Nephron progenitor cell (in vitro differentiated cells): Measurements from ENCODE around the gene DNASE2B.

Experiments
- DNase-seq: peaks from one replicate; pipeline ENCODE4 v3.0.0; 2021
- H3K27ac Mint-ChIP-seq: 2 replicates; pipeline ENCODE4 v1.8.0; 2021; ENCODE audit warnings: mild to moderate bottlenecking, moderate library complexity, mixed read lengths
- H3K27me3 Mint-ChIP-seq: 2 replicates; pipeline ENCODE4 v1.8.0; 2021; ENCODE audit warnings: mild to moderate bottlenecking, low read depth, mixed read lengths; ENCODE audit not compliant: poor library complexity
- H3K36me3 Mint-ChIP-seq: 2 replicates; pipeline ENCODE4 v1.8.0; 2021; ENCODE audit warnings: low read depth, mixed read lengths
- H3K4me1 Mint-ChIP-seq: 2 replicates; pipeline ENCODE4 v1.8.0; 2021; ENCODE audit warnings: mixed read lengths
- H3K4me3 Mint-ChIP-seq: 2 replicates; pipeline ENCODE4 v1.8.0; 2021; ENCODE audit warnings: mild to moderate bottlenecking, moderate library complexity, mixed read lengths
- H3K9me3 Mint-ChIP-seq: 2 replicates; pipeline ENCODE4 v1.8.0; 2021; ENCODE audit warnings: mild to moderate bottlenecking, moderate library complexity, mixed read lengths
- TF ChIP-seq, protein P1 (sequence below): fragments of 200-600 bp; sonication (generic); IDR thresholded peaks from 2 replicates; pipeline ENCODE4 v1.5.0; 2021; ENCODE audit warnings: antibody characterized with exemption

Gene DNASE2B

DNA sequence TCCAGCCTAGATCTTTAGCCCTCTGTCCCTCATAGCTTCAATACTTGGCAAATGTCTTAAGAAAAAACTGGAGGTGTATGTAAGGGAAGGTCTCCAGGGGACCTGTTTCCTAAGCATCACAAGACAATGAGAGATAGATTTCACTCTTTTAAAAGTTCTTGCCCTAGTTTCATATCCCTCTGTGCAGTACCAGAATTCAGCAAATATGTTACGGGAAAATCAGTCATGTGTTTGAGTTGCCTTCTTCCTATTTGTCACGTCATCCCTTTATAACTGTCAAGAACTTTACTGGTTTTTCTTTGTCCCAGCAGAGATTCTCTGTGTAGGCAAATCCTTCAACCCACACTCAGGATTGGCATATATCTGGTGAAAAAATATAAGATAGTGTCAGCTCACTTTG is 32.3 kb downstream of the DNASE2B start:
- Mint-ChIP-seq H3K36me3 (peaks cover 16% of the 10 kb centered on the region), H3K4me1 (peaks cover 23% of the 10 kb centered on the region), H3K4me3 (no peak overlapping the region), H3K27me3 (peaks cover 4% of the 10 kb centered on the region), H3K27ac (no peak overlapping the region), H3K9me3 (peaks cover 19% of the 10 kb centered on the region)
- DNase-seq = no peak
- TF ChIP-seq, protein P1, sequence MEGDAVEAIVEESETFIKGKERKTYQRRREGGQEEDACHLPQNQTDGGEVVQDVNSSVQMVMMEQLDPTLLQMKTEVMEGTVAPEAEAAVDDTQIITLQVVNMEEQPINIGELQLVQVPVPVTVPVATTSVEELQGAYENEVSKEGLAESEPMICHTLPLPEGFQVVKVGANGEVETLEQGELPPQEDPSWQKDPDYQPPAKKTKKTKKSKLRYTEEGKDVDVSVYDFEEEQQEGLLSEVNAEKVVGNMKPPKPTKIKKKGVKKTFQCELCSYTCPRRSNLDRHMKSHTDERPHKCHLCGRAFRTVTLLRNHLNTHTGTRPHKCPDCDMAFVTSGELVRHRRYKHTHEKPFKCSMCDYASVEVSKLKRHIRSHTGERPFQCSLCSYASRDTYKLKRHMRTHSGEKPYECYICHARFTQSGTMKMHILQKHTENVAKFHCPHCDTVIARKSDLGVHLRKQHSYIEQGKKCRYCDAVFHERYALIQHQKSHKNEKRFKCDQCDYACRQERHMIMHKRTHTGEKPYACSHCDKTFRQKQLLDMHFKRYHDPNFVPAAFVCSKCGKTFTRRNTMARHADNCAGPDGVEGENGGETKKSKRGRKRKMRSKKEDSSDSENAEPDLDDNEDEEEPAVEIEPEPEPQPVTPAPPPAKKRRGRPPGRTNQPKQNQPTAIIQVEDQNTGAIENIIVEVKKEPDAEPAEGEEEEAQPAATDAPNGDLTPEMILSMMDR = no peak

DNA sequence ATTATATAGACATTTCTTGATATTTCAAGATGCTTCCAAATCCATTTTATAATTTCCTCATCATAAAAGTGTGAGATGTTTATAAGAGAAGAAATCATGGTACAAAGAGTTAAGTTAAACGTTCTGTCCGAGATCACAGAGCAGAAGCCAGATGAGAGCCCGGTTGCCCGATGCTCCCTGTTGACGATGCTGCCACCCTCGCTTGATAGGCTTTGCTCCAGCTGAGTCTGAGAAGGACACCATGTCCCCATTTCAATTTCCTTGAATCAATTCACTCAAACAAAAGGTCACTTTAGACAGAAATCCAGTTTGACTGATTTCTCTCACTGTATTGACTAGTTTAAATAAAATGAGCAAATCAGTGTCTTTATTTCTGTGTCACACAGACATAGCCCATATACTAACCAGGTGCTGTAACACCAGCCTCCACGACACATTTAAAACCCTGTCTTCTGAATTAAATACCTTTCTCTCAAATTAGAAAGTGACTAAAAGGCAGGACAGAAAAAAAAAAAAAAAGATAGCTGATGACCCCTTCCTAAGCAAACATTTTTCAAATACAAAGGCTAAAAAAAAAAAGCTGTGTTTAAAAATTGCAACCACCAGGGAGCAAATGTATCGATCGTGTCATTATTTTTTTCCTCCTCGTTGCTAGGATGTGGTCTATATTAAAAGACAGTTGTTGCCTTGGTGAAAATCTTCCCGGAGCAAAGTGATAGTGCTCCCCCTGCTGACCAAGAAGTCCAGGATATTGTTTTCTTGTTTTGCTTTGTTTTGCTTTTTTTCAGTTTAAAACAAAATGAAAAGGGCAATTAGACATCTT is 35.2 kb downstream of the DNASE2B start:
- Mint-ChIP-seq H3K27me3 (no peaks in the 10 kb centered on the region), H3K4me3 (peak overlapping the region; percentile 41), H3K27ac (no peak overlapping the region), H3K36me3 (peaks cover 16% of the 10 kb centered on the region), H3K9me3 (peaks cover 19% of the 10 kb centered on the region), H3K4me1 (peaks cover 26% of the 10 kb centered on the region)
- TF ChIP-seq, protein P1 = peak; percentile 69
- peak; percentile 45 for DNase-seq

DNA sequence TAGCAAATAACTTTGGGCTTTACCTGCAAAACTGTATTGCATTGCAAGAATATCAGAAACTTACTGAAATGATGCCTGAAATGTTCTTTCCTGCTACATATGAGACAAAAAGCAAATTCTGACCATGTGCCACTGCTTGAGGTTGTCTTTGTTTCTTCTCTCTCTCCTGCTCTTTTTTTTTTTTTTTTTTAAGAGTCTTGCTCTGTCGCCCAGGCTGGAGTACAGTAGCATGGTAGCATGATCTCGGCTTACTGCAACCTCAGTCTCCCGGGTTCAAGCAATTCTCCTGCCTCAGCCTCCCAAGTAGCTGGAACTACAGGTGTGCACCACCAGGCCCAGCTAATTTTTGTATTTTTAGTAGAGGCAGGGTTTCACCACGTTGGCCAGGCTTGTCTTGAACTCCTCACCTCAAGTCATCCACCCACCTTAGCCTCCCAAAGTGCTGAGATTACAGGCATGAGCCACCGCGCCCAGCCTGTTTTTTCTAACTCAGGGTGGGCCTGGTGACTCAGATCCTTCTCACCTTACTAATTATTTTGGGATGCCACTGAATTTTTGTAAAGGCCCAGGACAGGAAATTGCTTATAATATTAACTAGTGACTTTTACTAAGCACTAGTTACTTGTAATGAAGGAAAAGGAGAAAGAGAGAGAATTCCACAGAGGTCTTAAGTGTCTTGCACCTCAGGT is 35.9 kb downstream of the DNASE2B start:
- TF ChIP-seq, protein P1 = no peak
- H3K27ac Mint-ChIP-seq = no peak overlapping the region

DNA sequence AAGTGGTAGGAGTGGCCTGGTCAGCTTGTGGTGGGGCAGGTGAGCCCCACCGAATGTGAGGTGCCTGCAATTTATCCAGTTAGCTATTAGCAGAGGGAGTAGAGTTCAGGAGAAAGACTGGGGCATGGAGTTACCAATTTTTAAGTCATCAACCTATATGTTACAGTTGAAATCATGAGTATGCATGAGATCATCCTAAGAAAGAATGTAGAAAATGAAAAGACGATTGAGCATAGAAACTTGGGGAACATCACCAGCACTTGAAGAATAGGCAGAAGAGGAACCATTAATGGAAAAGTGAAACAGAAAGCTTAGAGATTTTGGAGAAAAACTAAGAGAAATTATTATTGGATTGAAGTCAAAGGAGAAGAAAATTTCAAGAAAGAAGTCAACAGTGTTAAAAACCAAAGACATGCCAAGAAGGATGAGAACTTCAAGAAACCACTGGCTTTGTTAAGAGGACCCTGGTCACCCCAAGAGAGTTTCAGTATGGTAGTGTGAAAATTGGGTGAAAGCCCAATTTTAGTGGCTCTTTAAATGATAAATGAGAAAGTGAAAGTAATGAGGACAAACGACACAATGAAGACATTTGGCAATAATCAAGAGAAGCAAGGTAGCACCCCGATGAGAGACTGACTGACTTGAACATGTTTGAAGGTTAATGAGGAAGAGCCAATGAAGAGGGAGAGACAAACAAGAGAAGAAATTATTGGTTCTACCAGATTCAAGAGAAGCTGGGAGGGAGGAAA is 36.7 kb downstream of the DNASE2B start:
- H3K36me3 Mint-ChIP-seq = peaks cover 7% of the 10 kb centered on the region
- TF ChIP-seq, protein P1 = no peak

More for the DNA sequence above, 35.9 kb downstream of the DNASE2B start:
- peaks cover 19% of the 10 kb centered on the region for H3K9me3 Mint-ChIP-seq
- no peak overlapping the region for H3K4me3 Mint-ChIP-seq
- no peaks in the 10 kb centered on the region for H3K27me3 Mint-ChIP-seq
- peaks cover 14% of the 10 kb centered on the region for H3K36me3 Mint-ChIP-seq
- peaks cover 19% of the 10 kb centered on the region for H3K4me1 Mint-ChIP-seq
- DNase-seq = no peak

DNA sequence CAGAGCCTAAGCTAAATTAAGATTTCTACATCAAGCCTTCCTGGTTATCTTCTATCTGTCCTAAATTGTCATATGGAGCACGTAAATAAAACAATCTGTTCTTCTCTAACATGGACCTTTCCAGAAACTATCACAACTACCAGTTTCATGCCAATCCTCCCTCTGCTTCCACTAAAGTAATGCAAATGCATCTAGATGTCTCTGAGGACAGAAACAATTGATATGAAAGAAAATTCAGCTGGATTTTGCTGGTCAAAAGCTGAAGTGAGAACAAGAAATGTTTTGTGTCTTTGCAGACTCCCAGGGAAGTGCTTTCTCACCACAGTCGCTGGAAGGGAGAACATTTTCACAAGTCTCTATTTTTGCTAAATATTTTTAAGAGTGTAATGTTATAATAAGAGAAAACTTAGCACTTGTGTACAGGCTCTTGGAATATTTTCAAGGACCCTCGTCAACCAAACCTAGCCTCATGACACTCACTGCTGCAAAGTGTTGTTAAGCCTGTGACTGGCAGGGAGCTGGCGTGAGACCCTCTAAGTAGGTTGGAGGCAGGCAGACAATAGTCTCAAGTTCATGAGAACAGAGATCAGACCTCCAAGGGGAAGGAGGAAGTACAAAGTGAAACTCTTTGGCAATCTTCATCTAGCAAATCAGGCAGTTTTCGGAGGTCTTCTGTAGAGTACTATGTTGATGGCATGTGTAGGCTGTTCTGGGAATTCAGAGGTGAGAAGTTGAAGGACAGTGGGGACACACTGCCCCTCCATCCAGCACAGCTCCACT is 38.8 kb downstream of the DNASE2B start:
- H3K9me3 Mint-ChIP-seq = no peaks in the 10 kb centered on the region
- no peak overlapping the region for H3K27ac Mint-ChIP-seq
- no peak for DNase-seq
- TF ChIP-seq, protein P1 = no peak
- H3K36me3 Mint-ChIP-seq = no peaks in the 10 kb centered on the region
- H3K4me1 Mint-ChIP-seq = peaks cover 12% of the 10 kb centered on the region
- H3K4me3 Mint-ChIP-seq = no peak overlapping the region
- H3K27me3 Mint-ChIP-seq = no peaks in the 10 kb centered on the region

More for the DNA sequence above, 36.7 kb downstream of the DNASE2B start:
- H3K27me3 Mint-ChIP-seq = no peaks in the 10 kb centered on the region
- H3K4me1 Mint-ChIP-seq = peaks cover 12% of the 10 kb centered on the region
- no peak overlapping the region for H3K27ac Mint-ChIP-seq
- H3K9me3 Mint-ChIP-seq = peaks cover 11% of the 10 kb centered on the region
- no peak overlapping the region for H3K4me3 Mint-ChIP-seq
- DNase-seq = no peak
